GM19372 (cell line): ENCODE data around the gene LARGE1.
"Not testable (repeated sequence)": the region's sequence is repeated elsewhere in the genome, so short reads cannot be mapped to it uniquely, and the experiment has no call there.

Source experiments
- ATAC-seq: cut with Tn5 transposase; IDR thresholded peaks from one replicate; pipeline ENCODE4 v1.9.1; 2021; ENCODE audit warnings: mild to moderate bottlenecking, low read depth, moderate library complexity; ENCODE audit not compliant: unreplicated experiment

Gene LARGE1

GRCh38 chr22:33860386-33860785 lies 59.9 kb downstream of the LARGE1 start:
- ATAC-seq: no peak

GRCh38 chr22:33859311-33859710 lies 61.0 kb downstream of the LARGE1 start:
- no peak for ATAC-seq

GRCh38 chr22:33858653-33859052 lies 61.6 kb downstream of the LARGE1 start:
- not testable (repeated sequence) for ATAC-seq

GRCh38 chr22:33857767-33858166 lies 62.5 kb downstream of the LARGE1 start:
- not testable (repeated sequence) for ATAC-seq

GRCh38 chr22:33854724-33855123 lies 65.6 kb downstream of the LARGE1 start:
- ATAC-seq: no peak

GRCh38 chr22:33853200-33854097 lies 66.8 kb downstream of the LARGE1 start:
- ATAC-seq: peak; percentile 95

- no peak for ATAC-seq
Measured at GRCh38 chr22:33851821-33852384, 68.4 kb downstream of the LARGE1 start.

GRCh38 chr22:33851240-33851639 lies 69.0 kb downstream of the LARGE1 start:
- ATAC-seq: no peak

GRCh38 chr22:33850724-33851123 lies 69.6 kb downstream of the LARGE1 start:
- ATAC-seq: no peak

GRCh38 chr22:33850193-33850592 lies 70.1 kb downstream of the LARGE1 start:
- ATAC-seq: no peak

- ATAC-seq: no peak
Measured at GRCh38 chr22:33848251-33848650, 72.0 kb downstream of the LARGE1 start.

- ATAC-seq: no peak
Measured at GRCh38 chr22:33844273-33844672, 76.0 kb downstream of the LARGE1 start.

- peak; percentile 74 for ATAC-seq
Measured at GRCh38 chr22:33842421-33843094, 77.7 kb downstream of the LARGE1 start.

GRCh38 chr22:33842006-33842354 lies 78.3 kb downstream of the LARGE1 start:
- peak; percentile 69 for ATAC-seq

GRCh38 chr22:33841281-33842005 lies 78.8 kb downstream of the LARGE1 start:
- ATAC-seq: peak; percentile 29

GRCh38 chr22:33838644-33839043 lies 81.6 kb downstream of the LARGE1 start:
- ATAC-seq: no peak

- no peak for ATAC-seq
Measured at GRCh38 chr22:33837826-33838225, 82.5 kb downstream of the LARGE1 start.

- no peak for ATAC-seq
Measured at GRCh38 chr22:33835265-33835664, 85.0 kb downstream of the LARGE1 start.

- ATAC-seq: no peak
Measured at GRCh38 chr22:33832558-33833151, 87.6 kb downstream of the LARGE1 start.

- no peak for ATAC-seq
Measured at GRCh38 chr22:33831651-33832050, 88.6 kb downstream of the LARGE1 start.
